K562 (cell line): ENCODE results near the gene PYGO2. TPM values are rescaled to one million over a fixed set of nuclear protein-coding genes. Genes with fewer than 3 reads are reported as not detected.

Source experiments
- CHD2 ChIP-seq: IDR thresholded peaks from 2 replicates; pipeline ENCODE4 v1.6.1; 2011; ENCODE audit warnings: low read depth, low read length
- CHD7 ChIP-seq: fragments of 200-600 bp; sonication (generic); IDR thresholded peaks from one replicate; pipeline ENCODE4 v1.6.1; 2012; ENCODE audit warnings: mild to moderate bottlenecking, low read depth, low read length, inconsistent platforms
- CREB3L1 ChIP-seq: fragments of 450-650 bp; IDR thresholded peaks from 2 replicates; pipeline ENCODE4 v1.6.1; 2014; ENCODE audit warnings: low read depth, mild to moderate bottlenecking, moderate library complexity, borderline replicate concordance
- HNRNPL ChIP-seq: fragments of 200-400 bp; formaldehyde crosslinking; IDR thresholded peaks from 2 replicates; pipeline ENCODE4 v1.6.1; 2017; ENCODE audit warnings: low read depth, mild to moderate bottlenecking, low read length
- IFI16 ChIP-seq: fragments of 250-450 bp; sonication (Bioruptor Pico); IDR thresholded peaks from 2 replicates; pipeline ENCODE4 v2.1.2; 2022; ENCODE audit warnings: mild to moderate bottlenecking, inconsistent platforms
- MTA3 ChIP-seq: fragments of 450-650 bp; formaldehyde crosslinking; IDR thresholded peaks from 2 replicates; pipeline ENCODE4 v1.6.1; 2017; ENCODE audit warnings: mild to moderate bottlenecking, borderline replicate concordance
- PPARD ChIP-seq: fragments of 250-450 bp; sonication (Bioruptor Pico); IDR thresholded peaks from 2 replicates; pipeline ENCODE4 v1.8.0; 2022; ENCODE audit warnings: inconsistent platforms, mild to moderate bottlenecking, moderate library complexity
- TFAP4 ChIP-seq: sonication (generic); formaldehyde crosslinking; IDR thresholded peaks from 2 replicates; pipeline ENCODE4 v1.8.0; 2022; ENCODE audit warnings: missing genetic modification reagents, mild to moderate bottlenecking, moderate library complexity, borderline replicate concordance
- THRB ChIP-seq: fragments of 450-650 bp; formaldehyde crosslinking; conservative IDR thresholded peaks from 2 replicates; pipeline ENCODE4 v1.4.0; 2022; ENCODE audit warnings: mild to moderate bottlenecking, missing genetic modification characterization
- polyA plus RNA-seq, 8 experiments: library from polyadenylated mRNA; depleted of rRNA in 4 of 8; stranded (reverse) in 5 of 8; unstranded in 3 of 8; fragments of >200 nt; fragmentation: Nextera tagmentation in 2 of 8; fragmentation: Illumina TruSeq in 1 of 8; extraction: Ambion mirVana in 2 of 8; extraction: Trizol in 1 of 8; gene quantifications; 2 replicates each; pipeline versions ENCODE4 v1.2.1 to v1.2.3, GENCODE V29; 2011 to 2014; ENCODE audit warnings: inconsistent platforms in 1 of 8, missing spikeins in 1 of 8
- total RNA-seq, 7 experiments: library from RNA; depleted of rRNA in 6 of 7; stranded (reverse); fragments of >200 nt in 6 of 7; fragmentation: Illumina TruSeq in 2 of 7; extraction: Trizol in 2 of 7; gene quantifications; 2 replicates each; pipeline versions ENCODE4 v1.2.1 to v1.2.3, GENCODE V29; 2011 to 2021; ENCODE audit warnings: low replicate concordance in 1 of 7

PYGO2 gene
- total and polyA plus RNA-seq, 9 of the 15 experiments (the other 6 are each of a cell fraction or from before 2014, with no cell fraction given): 8.3 to 36.2 (median 18.2) TPM

GRCh38 chr1:154982897-154983648 is 21.5 kb upstream of the PYGO2 start, which contains the start of gene FLAD1 (continued):
- peak; percentile 74; the same call in 1 of the 2 replicates for TF ChIP-seq TFAP4 (CRISPR knock-in tag)
- no peak for TF ChIP-seq PPARD
- 0 out of 2 replicates have a peak, but pooled peaks have one; percentile 82 for TF ChIP-seq THRB
- TF ChIP-seq HNRNPL: no peak
- peak; percentile 75 for TF ChIP-seq CREB3L1
- TF ChIP-seq IFI16 (CRISPR knock-in tag): no peak
- TF ChIP-seq CHD7: no peak
- TF ChIP-seq CHD2: peak; percentile 92
- TF ChIP-seq MTA3: peak; percentile 98
